Measurements from ENCODE around the gene SIRT4.

Gene SIRT4

DNA sequence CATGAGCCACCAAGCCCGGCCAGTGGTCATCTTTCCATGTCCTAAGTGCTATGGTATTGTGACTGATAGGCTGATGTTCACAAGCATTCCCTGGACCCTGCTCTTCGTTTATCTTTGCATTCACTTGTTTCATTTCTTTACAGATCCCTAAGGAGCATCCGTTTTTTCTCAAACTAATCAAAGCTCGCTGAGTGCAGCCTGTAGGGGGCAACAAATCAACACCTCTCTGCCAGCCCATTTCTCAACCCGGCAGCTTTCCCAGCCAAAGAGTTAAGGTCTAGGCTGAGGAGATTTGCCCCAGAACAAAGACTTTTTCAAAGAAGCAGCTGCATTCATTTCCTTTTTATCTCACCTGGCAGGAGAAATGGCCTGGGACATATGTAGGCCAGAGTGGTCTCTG is 12.1 kb downstream of the SIRT4 start:
- Histone ChIP-seq H3K9ac (ENCODE audit: low read depth, low read length, poor library complexity, severe bottlenecking) (no peak overlapping the region), H3K4me2 (ENCODE audit: low read depth, low read length, poor library complexity, severe bottlenecking) (no peak overlapping the region), H3K27me3 (ENCODE audit: insufficient read depth, low read length, poor library complexity, severe bottlenecking) (no peaks in the 10 kb centered on the region), H3F3A (ENCODE audit: low read depth) (no peaks in the 10 kb centered on the region), H3K9me3 (ENCODE audit: insufficient read depth, low read depth, low read length) (no peaks in the 10 kb centered on the region), H3K4me1 (ENCODE audit: insufficient read depth, low read length, poor library complexity, severe bottlenecking) (peaks cover 11% of the 10 kb centered on the region), H2AFZ (ENCODE audit: low read length) (no peak overlapping the region), H3K36me3 (ENCODE audit: insufficient read depth, low read length) (no peaks in the 10 kb centered on the region), H3K79me2 (ENCODE audit: insufficient read depth, low read length) (no peaks in the 10 kb centered on the region), H3K4me3 (ENCODE audit: low read length, poor library complexity, severe bottlenecking) (no peak overlapping the region), H3K9me2 (replicated peaks; ENCODE audit: low read depth, low read length) (no peaks in the 10 kb centered on the region), H4K20me1 (ENCODE audit: insufficient read depth, low read length, poor library complexity, severe bottlenecking) (no peaks in the 10 kb centered on the region)
- TF ChIP-seq, protein P1, sequence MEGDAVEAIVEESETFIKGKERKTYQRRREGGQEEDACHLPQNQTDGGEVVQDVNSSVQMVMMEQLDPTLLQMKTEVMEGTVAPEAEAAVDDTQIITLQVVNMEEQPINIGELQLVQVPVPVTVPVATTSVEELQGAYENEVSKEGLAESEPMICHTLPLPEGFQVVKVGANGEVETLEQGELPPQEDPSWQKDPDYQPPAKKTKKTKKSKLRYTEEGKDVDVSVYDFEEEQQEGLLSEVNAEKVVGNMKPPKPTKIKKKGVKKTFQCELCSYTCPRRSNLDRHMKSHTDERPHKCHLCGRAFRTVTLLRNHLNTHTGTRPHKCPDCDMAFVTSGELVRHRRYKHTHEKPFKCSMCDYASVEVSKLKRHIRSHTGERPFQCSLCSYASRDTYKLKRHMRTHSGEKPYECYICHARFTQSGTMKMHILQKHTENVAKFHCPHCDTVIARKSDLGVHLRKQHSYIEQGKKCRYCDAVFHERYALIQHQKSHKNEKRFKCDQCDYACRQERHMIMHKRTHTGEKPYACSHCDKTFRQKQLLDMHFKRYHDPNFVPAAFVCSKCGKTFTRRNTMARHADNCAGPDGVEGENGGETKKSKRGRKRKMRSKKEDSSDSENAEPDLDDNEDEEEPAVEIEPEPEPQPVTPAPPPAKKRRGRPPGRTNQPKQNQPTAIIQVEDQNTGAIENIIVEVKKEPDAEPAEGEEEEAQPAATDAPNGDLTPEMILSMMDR (conservative IDR thresholded peaks at IDR 0.05; ENCODE audit: low read length) = peak; percentile 53
- TF ChIP-seq EZH2phosphoT487 (IDR thresholded peaks at IDR 0.05; ENCODE audit: borderline replicate concordance) = no peak

- Histone ChIP-seq H2AFZ (ENCODE audit: low read length) (peak overlapping the region; percentile 86), H3K4me3 (ENCODE audit: low read length, poor library complexity, severe bottlenecking) (peak overlapping the region; percentile 74)
- TF ChIP-seq EZH2phosphoT487 (IDR thresholded peaks at IDR 0.05; ENCODE audit: borderline replicate concordance) = no peak
- TF ChIP-seq, protein P1 (conservative IDR thresholded peaks at IDR 0.05; ENCODE audit: low read length) = no peak
Observed at GRCh38 chr12:120316798-120317223, 14.7 kb downstream of the SIRT4 start.

DNA sequence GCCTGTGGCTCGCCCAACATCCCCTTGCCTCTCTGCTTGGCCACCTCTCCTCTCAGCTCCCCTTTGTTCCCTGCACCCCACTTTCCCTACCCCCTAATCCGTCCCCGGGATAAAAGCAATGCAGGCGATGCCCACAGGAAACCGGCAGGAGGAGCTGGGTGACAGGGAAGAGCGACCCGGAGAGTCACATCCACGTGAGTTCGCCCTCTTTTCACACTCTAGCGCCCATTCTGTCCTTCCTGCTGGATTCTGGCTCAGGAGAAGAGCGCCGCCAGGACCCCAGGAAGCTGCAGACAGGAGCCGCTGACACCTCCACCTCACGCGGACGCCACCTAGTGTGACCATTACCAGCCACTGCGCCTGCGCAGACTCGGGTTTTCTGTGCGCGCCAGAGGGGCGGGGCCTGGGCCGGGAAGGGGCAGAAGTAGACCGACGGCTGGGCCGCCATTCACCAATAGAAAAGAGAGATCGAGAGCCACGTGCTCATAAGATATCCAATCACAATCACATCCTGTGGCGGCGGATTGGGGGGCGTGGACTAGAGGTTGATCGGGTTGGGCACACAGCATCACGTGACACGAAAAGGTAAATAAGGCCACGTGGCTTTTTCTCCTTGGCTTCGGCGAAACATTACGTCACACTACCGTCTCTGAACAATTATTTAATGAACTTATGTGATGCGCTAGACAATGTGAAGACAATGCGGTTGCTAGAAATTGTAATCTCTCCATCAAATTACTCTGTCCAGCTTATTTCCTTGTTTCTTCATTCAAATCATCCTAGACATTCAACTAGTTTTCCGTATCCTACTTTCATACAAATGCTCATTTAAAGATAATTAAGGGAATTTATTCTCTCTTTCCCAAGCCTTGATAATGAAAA is 15.3 kb downstream of the SIRT4 start:
- Histone ChIP-seq H3K79me2 (ENCODE audit: insufficient read depth, low read length) (no peaks in the 10 kb centered on the region), H2AFZ (ENCODE audit: low read length) (peak overlapping the region; percentile 86), H3K4me3 (ENCODE audit: low read length, poor library complexity, severe bottlenecking) (peak overlapping the region; percentile 74), H3K4me2 (ENCODE audit: low read depth, low read length, poor library complexity, severe bottlenecking) (peak overlapping the region; percentile 72), H3K4me1 (ENCODE audit: insufficient read depth, low read length, poor library complexity, severe bottlenecking) (peaks cover 11% of the 10 kb centered on the region), H3K9me3 (ENCODE audit: insufficient read depth, low read depth, low read length) (no peaks in the 10 kb centered on the region), H3K36me3 (ENCODE audit: insufficient read depth, low read length) (no peaks in the 10 kb centered on the region), H4K20me1 (ENCODE audit: insufficient read depth, low read length, poor library complexity, severe bottlenecking) (no peaks in the 10 kb centered on the region), H3K9ac (ENCODE audit: low read depth, low read length, poor library complexity, severe bottlenecking) (peak overlapping the region; percentile 68), H3F3A (ENCODE audit: low read depth) (no peaks in the 10 kb centered on the region), H3K9me2 (replicated peaks; ENCODE audit: low read depth, low read length) (no peaks in the 10 kb centered on the region), H3K27me3 (ENCODE audit: insufficient read depth, low read length, poor library complexity, severe bottlenecking) (no peaks in the 10 kb centered on the region)
- TF ChIP-seq EZH2phosphoT487 (IDR thresholded peaks at IDR 0.05; ENCODE audit: borderline replicate concordance) = no peak
- TF ChIP-seq, protein P1 (conservative IDR thresholded peaks at IDR 0.05; ENCODE audit: low read length) = peak; percentile 68

More at GRCh38 chr12:120316798-120317223, 14.7 kb downstream of the SIRT4 start:
- Histone ChIP-seq H4K20me1 (ENCODE audit: insufficient read depth, low read length, poor library complexity, severe bottlenecking) (no peaks in the 10 kb centered on the region), H3K36me3 (ENCODE audit: insufficient read depth, low read length) (no peaks in the 10 kb centered on the region), H3K4me2 (ENCODE audit: low read depth, low read length, poor library complexity, severe bottlenecking) (peak overlapping the region; percentile 72), H3K9ac (ENCODE audit: low read depth, low read length, poor library complexity, severe bottlenecking) (peak overlapping the region; percentile 68), H3K27me3 (ENCODE audit: insufficient read depth, low read length, poor library complexity, severe bottlenecking) (no peaks in the 10 kb centered on the region), H3K79me2 (ENCODE audit: insufficient read depth, low read length) (no peaks in the 10 kb centered on the region), H3F3A (ENCODE audit: low read depth) (no peaks in the 10 kb centered on the region), H3K9me3 (ENCODE audit: insufficient read depth, low read depth, low read length) (no peaks in the 10 kb centered on the region), H3K9me2 (replicated peaks; ENCODE audit: low read depth, low read length) (no peaks in the 10 kb centered on the region), H3K4me1 (ENCODE audit: insufficient read depth, low read length, poor library complexity, severe bottlenecking) (peaks cover 11% of the 10 kb centered on the region)
